Activated CD4-positive, alpha-beta T cell treated with anti-CD3 and anti-CD28 coated beads for 36 hours (primary cell): ENCODE results near the gene DALRD3. TPM values are rescaled to one million over a fixed set of nuclear protein-coding genes. Genes with fewer than 3 reads are reported as not detected.

Experiments used
- ATAC-seq: fragments of 200-7000 bp; cut with Tn5 transposase; one replicate; pipeline ENCODE4 v1.10.0; 2021; ENCODE audit warnings: mild to moderate bottlenecking, moderate library complexity
- CTCF ChIA-PET: fragments of 350-600 bp; sonication (Branson Sonifier 250); formaldehyde crosslinking; loops from one replicate; lab custom pipeline; 2021; ENCODE audit warnings: antibody characterized with exemption; lab: Charles Lee
- POLR2A ChIA-PET: fragments of 350-600 bp; sonication (Branson Sonifier 250); formaldehyde crosslinking; loops from one replicate; lab custom pipeline; 2021; ENCODE audit warnings: antibody characterized with exemption, inconsistent platforms; lab: Charles Lee
- DNase-seq: peaks from one replicate; pipeline ENCODE4 v3.0.0-alpha.2; 2020
- H3K27ac Mint-ChIP-seq: one replicate; pipeline ENCODE4 v1.8.0; 2021; ENCODE audit warnings: mixed read lengths
- H3K27me3 Mint-ChIP-seq: one replicate; pipeline ENCODE4 v1.8.0; 2021; ENCODE audit warnings: mixed read lengths
- H3K36me3 Mint-ChIP-seq: one replicate; pipeline ENCODE4 v1.8.0; 2021; ENCODE audit warnings: low read depth, mixed read lengths
- H3K4me1 Mint-ChIP-seq: one replicate; pipeline ENCODE4 v1.8.0; 2021; ENCODE audit warnings: mixed read lengths
- H3K4me3 Mint-ChIP-seq: one replicate; pipeline ENCODE4 v1.8.0; 2021; ENCODE audit warnings: mild to moderate bottlenecking, moderate library complexity, mixed read lengths
- H3K9me3 Mint-ChIP-seq: one replicate; pipeline ENCODE4 v1.8.0; 2021; ENCODE audit warnings: low read depth, mixed read lengths
- intact Hi-C, 2 experiments: fragments of 100-400 bp; cut with DNase I in 1 of 2; cut with micrococcal nuclease in 1 of 2; formaldehyde crosslinking; loops; one replicate each; pipeline versions ENCODE4 v1.14.2 to v1.15.1; 2022 to 2024; cut with DNase I, micrococcal nuclease
- total RNA-seq, 2 experiments: library from RNA; stranded (reverse); gene quantifications; one replicate each; pipeline ENCODE4 v1.2.3, GENCODE V29; 2021

DALRD3 gene
- 10 to 100 TPM; 25.8 to 26.0 TPM for total RNA-seq

- Mint-ChIP-seq H3K4me3 (peak within 1 kb of the TSS; percentile 95), H3K36me3 (peaks cover 24% of the 10 kb centered on the region), H3K9me3 (no peaks in the 10 kb centered on the region), H3K27me3 (no peaks in the 10 kb centered on the region), H3K4me1 (peaks cover 22% of the 10 kb centered on the region), H3K27ac (peak within 1 kb of the TSS; percentile 91)
- DNase-seq (peak; percentile 77), ATAC-seq (no peak)
- POLR2A ChIA-PET, result interaction anchor here (0.6 to 9.0 kb wide), 5 partner anchors 10 to 546 kb away, joined by 3 to 102 read pairs (median 6); partner anchors contain the start of genes IMPDH2, QRICH1 and WDR6
- intact Hi-C loops, result loop anchor here in 1 of 2 experiments (1.0 kb wide), 1 partner anchor 29 kb away; no protein-coding TSS in a partner anchor
- CTCF ChIA-PET, result interaction anchor here (1.0 to 4.7 kb wide), 4 partner anchors 11 to 217 kb away, joined by 3 to 27 read pairs (median 4); partner anchors contain the start of genes P4HTM, QRICH1 and WDR6
Measured at GRCh38 chr3:49017971-49018706, at the start of gene DALRD3. Gene DALRD3 (minus strand): TSS chr3:49018580. CDS start chr3:49018564, 16 bp downstream.

- no peak overlapping the region for H3K27ac Mint-ChIP-seq
- H3K27me3 Mint-ChIP-seq, result no peaks in the 10 kb centered on the region
- ATAC-seq, result no peak
- H3K4me1 Mint-ChIP-seq, result no peaks in the 10 kb centered on the region
- no peaks in the 10 kb centered on the region for H3K9me3 Mint-ChIP-seq
- POLR2A ChIA-PET, result no interaction called here
- CTCF ChIA-PET, result interaction anchor here (1.3 kb wide), 1 partner anchor 22 kb away, joined by 3 read pairs; no protein-coding TSS in a partner anchor
- peaks cover 28% of the 10 kb centered on the region for H3K36me3 Mint-ChIP-seq
- intact Hi-C loops, result no loop called here
- DNase-seq, result no peak
- H3K4me3 Mint-ChIP-seq, result no peak overlapping the region
Measured at GRCh38 chr3:49058011-49058410, 39.6 kb upstream of the DALRD3 start.

GRCh38 chr3:49057268-49057667 is 38.9 kb upstream of the DALRD3 start:
- H3K4me1 Mint-ChIP-seq, result no peaks in the 10 kb centered on the region
- no peak overlapping the region for H3K27ac Mint-ChIP-seq
- H3K9me3 Mint-ChIP-seq, result no peaks in the 10 kb centered on the region
- no peak for ATAC-seq
- H3K4me3 Mint-ChIP-seq, result no peak overlapping the region
- CTCF ChIA-PET, result interaction anchor here (1.3 kb wide), 1 partner anchor 21 kb away, joined by 3 read pairs; no protein-coding TSS in a partner anchor
- no peak for DNase-seq
- POLR2A ChIA-PET, result no interaction called here
- H3K27me3 Mint-ChIP-seq, result no peaks in the 10 kb centered on the region
- intact Hi-C loops, result no loop called here
- peaks cover 31% of the 10 kb centered on the region for H3K36me3 Mint-ChIP-seq

- no peak overlapping the region for H3K4me3 Mint-ChIP-seq
- ATAC-seq (no peak), DNase-seq (no peak)
- peaks cover 45% of the 10 kb centered on the region for H3K36me3 Mint-ChIP-seq
- no peaks in the 10 kb centered on the region for H3K9me3 Mint-ChIP-seq
- no peak overlapping the region for H3K27ac Mint-ChIP-seq
- ChIA-PET CTCF (interaction anchor here (0.8 kb wide), 1 partner anchor 63 kb away, joined by 4 read pairs; no protein-coding TSS in a partner anchor), POLR2A (no interaction called here)
- H3K4me1 Mint-ChIP-seq, result peaks cover 2% of the 10 kb centered on the region
- intact Hi-C loops, result no loop called here
- no peaks in the 10 kb centered on the region for H3K27me3 Mint-ChIP-seq
Measured at GRCh38 chr3:49054344-49054862, 36.0 kb upstream of the DALRD3 start.

- peaks cover 49% of the 10 kb centered on the region for H3K36me3 Mint-ChIP-seq
- no peak overlapping the region for H3K4me3 Mint-ChIP-seq
- intact Hi-C loops, result no loop called here
- DNase-seq (no peak), ATAC-seq (no peak)
- no peaks in the 10 kb centered on the region for H3K27me3 Mint-ChIP-seq
- peaks cover 2% of the 10 kb centered on the region for H3K4me1 Mint-ChIP-seq
- H3K27ac Mint-ChIP-seq, result no peak overlapping the region
- POLR2A ChIA-PET, result no interaction called here
- H3K9me3 Mint-ChIP-seq, result no peaks in the 10 kb centered on the region
- CTCF ChIA-PET, result interaction anchor here (0.7 to 0.8 kb wide), 2 partner anchors 9 to 62 kb away, joined by 4 read pairs; no protein-coding TSS in a partner anchor
Measured at GRCh38 chr3:49053543-49053942, 35.2 kb upstream of the DALRD3 start.

- ChIA-PET POLR2A (no interaction called here), CTCF (interaction anchor here (0.8 kb wide), 1 partner anchor 24 kb away, joined by 3 read pairs; no protein-coding TSS in a partner anchor)
- Mint-ChIP-seq H3K36me3 (peaks cover 27% of the 10 kb centered on the region), H3K27ac (no peak overlapping the region), H3K9me3 (no peaks in the 10 kb centered on the region), H3K27me3 (no peaks in the 10 kb centered on the region), H3K4me3 (no peak overlapping the region), H3K4me1 (no peaks in the 10 kb centered on the region)
- ATAC-seq, result no peak
- intact Hi-C loops, result no loop called here
- DNase-seq, result no peak
Measured at GRCh38 chr3:49035281-49035680, 16.9 kb upstream of the DALRD3 start.

GRCh38 chr3:49034650-49035049 is 16.3 kb upstream of the DALRD3 start:
- no peak overlapping the region for H3K27ac Mint-ChIP-seq
- no peaks in the 10 kb centered on the region for H3K27me3 Mint-ChIP-seq
- H3K36me3 Mint-ChIP-seq, result peaks cover 29% of the 10 kb centered on the region
- POLR2A ChIA-PET, result no interaction called here
- ATAC-seq, result no peak
- no peaks in the 10 kb centered on the region for H3K9me3 Mint-ChIP-seq
- no peak for DNase-seq
- H3K4me3 Mint-ChIP-seq, result no peak overlapping the region
- intact Hi-C loops, result no loop called here
- peaks cover 4% of the 10 kb centered on the region for H3K4me1 Mint-ChIP-seq
- CTCF ChIA-PET, result interaction anchor here (0.6 to 1.0 kb wide), 3 partner anchors 21 to 105 kb away, joined by 3 read pairs; no protein-coding TSS in a partner anchor

GRCh38 chr3:49032646-49033304 is 14.4 kb upstream of the DALRD3 start:
- CTCF ChIA-PET, result no interaction called here
- DNase-seq (no peak), ATAC-seq (no peak)
- no peaks in the 10 kb centered on the region for H3K9me3 Mint-ChIP-seq
- H3K36me3 Mint-ChIP-seq, result peaks cover 43% of the 10 kb centered on the region
- intact Hi-C loops, result no loop called here
- no peak overlapping the region for H3K27ac Mint-ChIP-seq
- peaks cover 15% of the 10 kb centered on the region for H3K4me1 Mint-ChIP-seq
- no peak overlapping the region for H3K4me3 Mint-ChIP-seq
- POLR2A ChIA-PET, result no interaction called here
- no peaks in the 10 kb centered on the region for H3K27me3 Mint-ChIP-seq

- ChIA-PET CTCF (no interaction called here), POLR2A (interaction anchor here (0.6 kb wide), 1 partner anchor 330 kb away, joined by 3 read pairs; no protein-coding TSS in a partner anchor)
- no peaks in the 10 kb centered on the region for H3K9me3 Mint-ChIP-seq
- H3K27me3 Mint-ChIP-seq, result no peaks in the 10 kb centered on the region
- peak overlapping the region; percentile 10 for H3K27ac Mint-ChIP-seq
- intact Hi-C loops, result no loop called here
- peaks cover 58% of the 10 kb centered on the region for H3K36me3 Mint-ChIP-seq
- DNase-seq (no peak), ATAC-seq (no peak)
- no peak overlapping the region for H3K4me3 Mint-ChIP-seq
- H3K4me1 Mint-ChIP-seq, result peaks cover 39% of the 10 kb centered on the region
Measured at GRCh38 chr3:49030321-49030720, 11.9 kb upstream of the DALRD3 start.

GRCh38 chr3:49029563-49029884 is 11.1 kb upstream of the DALRD3 start:
- Mint-ChIP-seq H3K9me3 (no peaks in the 10 kb centered on the region), H3K4me1 (peaks cover 47% of the 10 kb centered on the region), H3K27me3 (no peaks in the 10 kb centered on the region), H3K4me3 (peak overlapping the region; percentile 89), H3K36me3 (peaks cover 62% of the 10 kb centered on the region), H3K27ac (peak overlapping the region; percentile 97)
- intact Hi-C loops, result loop anchor here (1.0 to 10.0 kb wide), 13 partner anchors 8 to 1555 kb away; partner anchors contain the start of genes AMT (in 1 of the 2), ARIH2 (in 1 of the 2), DAG1 (in 1 of the 2) and NICN1 (in 1 of the 2)
- POLR2A ChIA-PET, result interaction anchor here (0.6 to 1.8 kb wide), 14 partner anchors 9 to 313 kb away, joined by 3 to 26 read pairs (median 6); partner anchors contain the start of genes DALRD3, IP6K2, P4HTM and QRICH1
- no peak for ATAC-seq
- CTCF ChIA-PET, result interaction anchor here (0.5 to 2.2 kb wide), 8 partner anchors 9 to 597 kb away, joined by 3 to 10 read pairs (median 3); partner anchors contain the start of genes QRICH1 and WDR6
- no peak for DNase-seq
